SK-N-SH (cell line): Measurements from ENCODE around the gene GNAI1. TPM values are rescaled to one million over a fixed set of nuclear protein-coding genes. Genes with fewer than 3 reads are reported as not detected.

Experiments used
- CTCF ChIA-PET: fragments of 300-600, 350-600 bp; formaldehyde crosslinking; extraction: SDS; loops from one replicate; lab custom pipeline; 2021; lab: Yijun Ruan, JAX
- POLR2A ChIA-PET: fragments of 350-600 bp; sonication (Branson Sonifier 250); formaldehyde crosslinking; extraction: SDS; loops from one replicate; lab custom pipeline; 2020; ENCODE audit warnings: antibody characterized with exemption, inconsistent platforms; lab: Yijun Ruan, JAX
- DNase-seq: peaks from one replicate; pipeline ENCODE4 v3.0.0; 2012
- H2AFZ ChIP-seq: fragments of 200-600 bp; sonication (generic); 2 replicates; pipeline ENCODE4 v1.8.1; 2016; ENCODE audit warnings: antibody characterized with exemption, mild to moderate bottlenecking, low read depth
- H3F3A ChIP-seq: fragments of 200-600 bp; sonication (generic); replicated peaks from 2 replicates; pipeline ENCODE3; 2016; ENCODE audit warnings: antibody characterized with exemption, mild to moderate bottlenecking; ENCODE audit not compliant: insufficient read depth
- H3K27ac ChIP-seq, 2 experiments: fragments of 200-500 bp in 1 of 2; fragments of 200-600 bp in 1 of 2; sonication (Bioruptor generic) in 1 of 2; sonication (generic), shearing (Covaris generic) in 1 of 2; 2 replicates each; pipeline versions ENCODE4 v1.5.1 to v1.6.1; 2014 to 2016; ENCODE audit warnings: low read depth in 2 of 2, inconsistent platforms in 1 of 2, low read length in 1 of 2, mild to moderate bottlenecking in 1 of 2, mixed read lengths in 1 of 2
- H3K27me3 ChIP-seq: fragments of 200-600 bp; sonication (generic), shearing (Covaris generic); 2 replicates; pipeline ENCODE4 v1.6.1; 2016; ENCODE audit warnings: mixed run types; ENCODE audit not compliant: insufficient read depth
- H3K36me3 ChIP-seq, 2 experiments: fragments of 200-500 bp in 1 of 2; fragments of 200-600 bp in 1 of 2; sonication (Bioruptor generic) in 1 of 2; sonication (generic) in 1 of 2; replicated peaks in 1 of 2; 2 replicates each; pipeline versions ENCODE3 to v1.5.1; 2014 to 2016; ENCODE audit warnings: low read length in 1 of 2, mild to moderate bottlenecking in 1 of 2; ENCODE audit not compliant: insufficient read depth in 2 of 2, control insufficient read depth in 1 of 2
- H3K4me1 ChIP-seq, 2 experiments: fragments of 200-500 bp in 1 of 2; fragments of 200-600 bp in 1 of 2; sonication (Bioruptor generic) in 1 of 2; sonication (generic), shearing (Covaris generic) in 1 of 2; 2 replicates each; pipeline versions ENCODE4 v1.5.1 to v1.6.1; 2014 to 2016; ENCODE audit warnings: low read depth in 1 of 2, low read length in 1 of 2, mixed run types in 1 of 2; ENCODE audit not compliant: insufficient read depth in 2 of 2, control insufficient read depth in 1 of 2
- H3K4me2 ChIP-seq: fragments of 200-600 bp; sonication (generic), shearing (Covaris generic); 2 replicates; pipeline ENCODE4 v1.6.1; 2017; ENCODE audit warnings: mixed run types
- H3K4me3 ChIP-seq, 2 experiments: fragments of 200-500 bp in 1 of 2; fragments of 200-600 bp in 1 of 2; sonication (Bioruptor generic) in 1 of 2; sonication (generic), shearing (Covaris generic) in 1 of 2; 2 replicates each; pipeline versions ENCODE4 v1.5.1 to v1.8.1; 2014 to 2016; ENCODE audit warnings: low read depth in 2 of 2, inconsistent platforms in 1 of 2, low read length in 1 of 2, mild to moderate bottlenecking in 1 of 2, mixed read lengths in 1 of 2, moderate library complexity in 1 of 2
- H3K79me2 ChIP-seq: fragments of 200-600 bp; sonication (generic); 2 replicates; pipeline ENCODE4 v1.8.1; 2017; ENCODE audit warnings: mild to moderate bottlenecking; ENCODE audit not compliant: insufficient read depth
- H3K9ac ChIP-seq: fragments of 200-600 bp; sonication (generic); 2 replicates; pipeline ENCODE4 v1.6.1; 2017; ENCODE audit warnings: mixed run types
- H3K9me2 ChIP-seq: fragments of 200-600 bp; sonication (generic); 2 replicates; pipeline ENCODE4 v1.6.1; 2017; ENCODE audit warnings: mixed run types
- H3K9me3 ChIP-seq: fragments of 200-600 bp; sonication (generic); 2 replicates; pipeline ENCODE4 v1.6.1; 2017; ENCODE audit warnings: mixed run types, mild to moderate bottlenecking, moderate library complexity
- H4K20me1 ChIP-seq: fragments of 200-600 bp; sonication (generic); 2 replicates; pipeline ENCODE4 v1.6.1; 2017; ENCODE audit warnings: mild to moderate bottlenecking, mixed run types; ENCODE audit not compliant: insufficient read depth
- CHD2 ChIP-seq: fragments of 150-350 bp; IDR thresholded peaks from 2 replicates; pipeline ENCODE4 v1.6.1; 2018; ENCODE audit warnings: low read length; ENCODE audit not compliant: partially characterized antibody
- EP300 ChIP-seq, 2 experiments: IDR thresholded peaks; 2 replicates each; pipeline versions ENCODE4 v1.4.0 to v1.6.1; 2012; ENCODE audit warnings: borderline replicate concordance in 1 of 2, low read depth in 1 of 2, low read length in 1 of 2
- FOXJ3 ChIP-seq: sonication (generic); formaldehyde crosslinking; IDR thresholded peaks from 2 replicates; pipeline ENCODE4 v1.5.1; 2020; ENCODE audit warnings: mild to moderate bottlenecking, missing genetic modification reagents
- FOXM1 ChIP-seq: IDR thresholded peaks from 2 replicates; pipeline ENCODE4 v1.4.0; 2012; ENCODE audit warnings: low read depth, mild to moderate bottlenecking
- GABPA ChIP-seq: IDR thresholded peaks from 2 replicates; pipeline ENCODE4 v1.4.0; 2012; ENCODE audit warnings: low read depth, mild to moderate bottlenecking
- GATA2 ChIP-seq: sonication (generic); formaldehyde crosslinking; IDR thresholded peaks from 2 replicates; pipeline ENCODE4 v1.5.0; 2020; ENCODE audit warnings: mild to moderate bottlenecking, missing genetic modification reagents
- IRF3 ChIP-seq: fragments of 150-350 bp; IDR thresholded peaks from 2 replicates; pipeline ENCODE4 v1.6.1; 2016; ENCODE audit warnings: mild to moderate bottlenecking, low read depth, low read length
- JUND ChIP-seq: IDR thresholded peaks from 2 replicates; pipeline ENCODE4 v1.4.0; 2012
- MAX ChIP-seq: IDR thresholded peaks from 2 replicates; pipeline ENCODE4 v1.4.0; 2012; ENCODE audit warnings: low read depth
- MEF2A ChIP-seq: IDR thresholded peaks from 2 replicates; pipeline ENCODE4 v1.4.0; 2012; ENCODE audit warnings: low read depth, borderline replicate concordance
- MXI1 ChIP-seq: IDR thresholded peaks from 2 replicates; pipeline ENCODE4 v1.6.1; 2012; ENCODE audit warnings: mild to moderate bottlenecking, low read depth, low read length, improper control_type of control experiment
- NFIC ChIP-seq: IDR thresholded peaks from 2 replicates; pipeline ENCODE4 v1.4.0; 2012; ENCODE audit warnings: borderline replicate concordance
- NRF1 ChIP-seq: IDR thresholded peaks from 2 replicates; pipeline ENCODE4 v1.6.1; 2012; ENCODE audit warnings: low read depth, mild to moderate bottlenecking, low read length
- POLR2AphosphoS5 ChIP-seq: IDR thresholded peaks from 2 replicates; pipeline ENCODE4 v1.6.1; 2012; ENCODE audit warnings: low read depth, low read length
- RAD21 ChIP-seq: IDR thresholded peaks from 2 replicates; pipeline ENCODE4 v1.6.1; 2012; ENCODE audit warnings: mild to moderate bottlenecking, low read length
- RCOR1 ChIP-seq: fragments of 150-350 bp; IDR thresholded peaks from 2 replicates; pipeline ENCODE4 v1.6.1; 2017; ENCODE audit warnings: antibody characterized with exemption, low read length
- RFX5 ChIP-seq: IDR thresholded peaks from 2 replicates; pipeline ENCODE4 v1.6.1; 2012; ENCODE audit warnings: mild to moderate bottlenecking, improper control_type of control experiment, low read length
- RXRA ChIP-seq: IDR thresholded peaks from 2 replicates; pipeline ENCODE4 v1.4.0; 2012; ENCODE audit warnings: low read depth, mild to moderate bottlenecking, borderline replicate concordance
- SIN3A ChIP-seq: IDR thresholded peaks from 2 replicates; pipeline ENCODE4 v1.6.1; 2012; ENCODE audit warnings: low read depth, mild to moderate bottlenecking, low read length, moderate library complexity, borderline replicate concordance
- SMC3 ChIP-seq: IDR thresholded peaks from 2 replicates; pipeline ENCODE4 v1.6.1; 2012; ENCODE audit warnings: low read depth, low read length, improper control_type of control experiment
- USF2 ChIP-seq: fragments of 150-350 bp; IDR thresholded peaks from 2 replicates; pipeline ENCODE4 v1.6.1; 2017; ENCODE audit warnings: antibody characterized with exemption, low read length, low read depth, borderline replicate concordance
- YY1 ChIP-seq: IDR thresholded peaks from 2 replicates; pipeline ENCODE4 v1.4.0; 2012; ENCODE audit warnings: low read depth, mild to moderate bottlenecking
- ZBTB33 ChIP-seq: IDR thresholded peaks from 2 replicates; pipeline ENCODE4 v1.4.0; 2012; ENCODE audit warnings: low read depth, borderline replicate concordance
- WGBS: methylation state at CpG from one replicate; pipeline ENCODE4 v1.1.6; 2017; ENCODE audit warnings: low lambda C conversion rate; 5-methylcytosine and 5-hydroxymethylcytosine counted together
- polyA plus RNA-seq, 3 experiments: library from polyadenylated mRNA; depleted of rRNA; stranded (reverse); fragments of >200 nt; gene quantifications; 2 replicates each; pipeline ENCODE4 v1.2.3, GENCODE V29; 2012
- TF ChIP-seq, protein P1 (sequence below): IDR thresholded peaks from 2 replicates; pipeline ENCODE4 v1.4.0; 2012; ENCODE audit warnings: low read depth, borderline replicate concordance
- TF ChIP-seq, protein P2 (sequence below): fragments of 200-600 bp; sonication (generic); IDR thresholded peaks from 2 replicates; pipeline ENCODE4 v1.6.1; 2017; ENCODE audit warnings: antibody characterized with exemption, mild to moderate bottlenecking, moderate library complexity
- TF ChIP-seq, protein P3 (sequence below): IDR thresholded peaks from 2 replicates; pipeline ENCODE4; 2012

GNAI1 gene
- polyA plus RNA-seq, 1 of the 3 experiments (the other 2 are of a cell fraction) = 69.1 TPM

DNA sequence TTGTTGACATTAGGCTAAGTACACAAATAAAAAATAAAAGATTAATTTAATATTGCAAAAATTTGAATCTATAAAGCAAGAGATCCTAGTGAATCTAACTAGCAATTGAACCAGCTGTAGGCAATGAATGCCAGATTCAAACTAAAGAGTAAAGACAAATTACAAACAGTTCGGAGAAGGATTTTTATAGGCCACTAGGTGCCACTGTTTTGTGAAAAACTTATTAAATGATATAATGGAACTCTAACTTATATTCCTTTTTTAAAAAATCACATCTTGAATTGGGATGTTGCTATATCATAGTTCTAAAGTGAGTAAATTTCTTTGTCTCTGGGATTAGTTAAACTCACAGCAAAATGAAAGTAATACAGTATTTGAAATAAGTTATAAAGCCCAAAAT, 39.1 kb upstream of the GNAI1 start:
- CTCF ChIA-PET = interaction anchor here (0.6 to 4.3 kb wide), 24 partner anchors 8 to 640 kb away, joined by 3 to 18 read pairs (median 4); partner anchors contain the start of gene GNAI1
- peak; percentile 21 for DNase-seq

More for the DNA sequence above, 39.1 kb upstream of the GNAI1 start:
- Histone ChIP-seq H3K4me3 (no peak overlapping the region), H3K4me2 (no peak overlapping the region), H3K9me3 (no peaks in the 10 kb centered on the region), H2AFZ (no peak overlapping the region), H3K9me2 (no peaks in the 10 kb centered on the region), H3F3A (no peaks in the 10 kb centered on the region), H3K4me1 (no peaks in the 10 kb centered on the region), H3K79me2 (no peaks in the 10 kb centered on the region), H3K27ac (no peak overlapping the region), H3K27me3 (no peaks in the 10 kb centered on the region), H4K20me1 (no peaks in the 10 kb centered on the region), H3K9ac (no peak overlapping the region), H3K36me3 (no peaks in the 10 kb centered on the region)
- POLR2A ChIA-PET = no interaction called here
- TF ChIP-seq RAD21 = peak; percentile 61
- no peak for TF ChIP-seq POLR2AphosphoS5
- TF ChIP-seq IRF3 = no peak
- no peak for TF ChIP-seq GABPA
- no peak for TF ChIP-seq GATA2
- no peak for TF ChIP-seq MXI1
- TF ChIP-seq EP300 (IDR thresholded peaks at IDR 0.05; ENCODE audit: borderline replicate concordance in 1 of 2, low read depth in 1 of 2, low read length in 1 of 2) = no peak
- TF ChIP-seq RXRA = no peak
- no peak for TF ChIP-seq RFX5
- TF ChIP-seq FOXM1 = no peak
- no peak for TF ChIP-seq SIN3A
- no peak for TF ChIP-seq ZBTB33
- no peak for TF ChIP-seq MAX
- no peak for TF ChIP-seq CHD2
- TF ChIP-seq, protein P1, sequence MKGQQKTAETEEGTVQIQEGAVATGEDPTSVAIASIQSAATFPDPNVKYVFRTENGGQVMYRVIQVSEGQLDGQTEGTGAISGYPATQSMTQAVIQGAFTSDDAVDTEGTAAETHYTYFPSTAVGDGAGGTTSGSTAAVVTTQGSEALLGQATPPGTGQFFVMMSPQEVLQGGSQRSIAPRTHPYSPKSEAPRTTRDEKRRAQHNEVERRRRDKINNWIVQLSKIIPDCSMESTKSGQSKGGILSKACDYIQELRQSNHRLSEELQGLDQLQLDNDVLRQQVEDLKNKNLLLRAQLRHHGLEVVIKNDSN = no peak
- peak; percentile 49 for TF ChIP-seq SMC3
- TF ChIP-seq, protein P2, sequence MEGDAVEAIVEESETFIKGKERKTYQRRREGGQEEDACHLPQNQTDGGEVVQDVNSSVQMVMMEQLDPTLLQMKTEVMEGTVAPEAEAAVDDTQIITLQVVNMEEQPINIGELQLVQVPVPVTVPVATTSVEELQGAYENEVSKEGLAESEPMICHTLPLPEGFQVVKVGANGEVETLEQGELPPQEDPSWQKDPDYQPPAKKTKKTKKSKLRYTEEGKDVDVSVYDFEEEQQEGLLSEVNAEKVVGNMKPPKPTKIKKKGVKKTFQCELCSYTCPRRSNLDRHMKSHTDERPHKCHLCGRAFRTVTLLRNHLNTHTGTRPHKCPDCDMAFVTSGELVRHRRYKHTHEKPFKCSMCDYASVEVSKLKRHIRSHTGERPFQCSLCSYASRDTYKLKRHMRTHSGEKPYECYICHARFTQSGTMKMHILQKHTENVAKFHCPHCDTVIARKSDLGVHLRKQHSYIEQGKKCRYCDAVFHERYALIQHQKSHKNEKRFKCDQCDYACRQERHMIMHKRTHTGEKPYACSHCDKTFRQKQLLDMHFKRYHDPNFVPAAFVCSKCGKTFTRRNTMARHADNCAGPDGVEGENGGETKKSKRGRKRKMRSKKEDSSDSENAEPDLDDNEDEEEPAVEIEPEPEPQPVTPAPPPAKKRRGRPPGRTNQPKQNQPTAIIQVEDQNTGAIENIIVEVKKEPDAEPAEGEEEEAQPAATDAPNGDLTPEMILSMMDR = peak; percentile 78
- no peak for TF ChIP-seq USF2
- TF ChIP-seq MEF2A = no peak
- TF ChIP-seq, protein P3, sequence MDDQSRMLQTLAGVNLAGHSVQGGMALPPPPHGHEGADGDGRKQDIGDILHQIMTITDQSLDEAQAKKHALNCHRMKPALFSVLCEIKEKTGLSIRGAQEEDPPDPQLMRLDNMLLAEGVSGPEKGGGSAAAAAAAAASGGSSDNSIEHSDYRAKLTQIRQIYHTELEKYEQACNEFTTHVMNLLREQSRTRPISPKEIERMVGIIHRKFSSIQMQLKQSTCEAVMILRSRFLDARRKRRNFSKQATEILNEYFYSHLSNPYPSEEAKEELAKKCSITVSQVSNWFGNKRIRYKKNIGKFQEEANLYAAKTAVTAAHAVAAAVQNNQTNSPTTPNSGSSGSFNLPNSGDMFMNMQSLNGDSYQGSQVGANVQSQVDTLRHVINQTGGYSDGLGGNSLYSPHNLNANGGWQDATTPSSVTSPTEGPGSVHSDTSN = no peak
- TF ChIP-seq FOXJ3 (CRISPR knock-in tag) = no peak
- no peak for TF ChIP-seq NRF1
- no peak for TF ChIP-seq YY1
- no peak for TF ChIP-seq JUND
- TF ChIP-seq NFIC = no peak
- TF ChIP-seq RCOR1 = no peak
- 70% methylated on average over 1 of the region's 1 CpG for WGBS
